Measurements from ENCODE around the gene GPN3. TPM values are rescaled to one million over a fixed set of nuclear protein-coding genes. Genes with fewer than 3 reads are reported as not detected.
A peak's percentile ranks its signal among the peaks of the same experiment; 100 is the strongest.

The GPN3 gene
- total and polyA plus RNA-seq, 2 of the 13 experiments (the other 11 are each of a cell fraction or from before 2014, with no cell fraction given): 28.7 to 29.5 TPM

GRCh38 chr12:110501752-110502738, 34.0 kb upstream of the GPN3 start, which contains the start of the genes RAD9B and VPS29 (continued):
- TF ChIP-seq GMEB2 (CRISPR knock-in tag; IDR thresholded peaks at IDR 0.05; ENCODE audit: low read depth) (no peak), PITX1 (CRISPR knock-in tag; IDR thresholded peaks at IDR 0.05) (peak; percentile 77), KMT2A (CRISPR knock-in tag; IDR thresholded peaks at IDR 0.05) (peak; percentile 96), ZNF577 (CRISPR knock-in tag; IDR thresholded peaks at IDR 0.05; ENCODE audit: borderline replicate concordance, low read depth) (0 out of 2 replicates have a peak, but pooled peaks have one; percentile 34), ZNF253 (CRISPR knock-in tag; IDR thresholded peaks at IDR 0.05; ENCODE audit: borderline replicate concordance) (peak; percentile 90; the same call in 1 of the 2 replicates), ZNF772 (CRISPR knock-in tag; IDR thresholded peaks at IDR 0.05) (peak; percentile 91), TAF1 (CRISPR knock-in tag; IDR thresholded peaks at IDR 0.05) (peak; percentile 91), GABPB1 (CRISPR knock-in tag; IDR thresholded peaks at IDR 0.05) (peak; percentile 82), MAZ (IDR thresholded peaks at IDR 0.05; ENCODE audit: borderline replicate concordance, low read depth, low read length) (0 out of 2 replicates have a peak, but pooled peaks have one; percentile 39), MAZ (CRISPR knock-in tag; IDR thresholded peaks at IDR 0.05; ENCODE audit: low read depth) (peak; percentile 91), ZNF607 (CRISPR knock-in tag; IDR thresholded peaks at IDR 0.05; ENCODE audit: borderline replicate concordance) (peak; percentile 98), KAT8 (CRISPR knock-in tag; IDR thresholded peaks at IDR 0.05) (peak; percentile 93), ZFP41 (CRISPR knock-in tag; IDR thresholded peaks at IDR 0.05; ENCODE audit: borderline replicate concordance) (peak; percentile 86; the same call in 1 of the 2 replicates), ZSCAN31 (CRISPR knock-in tag; IDR thresholded peaks at IDR 0.05; ENCODE audit: low read depth) (peak; percentile 82; the same call in 1 of the 2 replicates), TOE1 (CRISPR knock-in tag; IDR thresholded peaks at IDR 0.05) (peak; percentile 59; the same call in 1 of the 2 replicates), NFRKB (IDR thresholded peaks at IDR 0.05) (no peak), YEATS4 (CRISPR knock-in tag; IDR thresholded peaks at IDR 0.05; ENCODE audit: borderline replicate concordance) (peak; percentile 91), ZNF33A (CRISPR knock-in tag; IDR thresholded peaks at IDR 0.05; ENCODE audit: borderline replicate concordance) (no peak; the same call in 1 of the 2 replicates), EHMT2 (IDR thresholded peaks at IDR 0.05; ENCODE audit: borderline replicate concordance, low read depth, low read length) (peak; percentile 60; the same call in 1 of the 2 replicates), U2AF1 (optimal IDR thresholded peaks at IDR 0.05; ENCODE audit: low read depth, low read length) (peak; percentile 51), ZBTB7A (CRISPR knock-in tag; IDR thresholded peaks at IDR 0.05) (no peak), SKI (IDR thresholded peaks at IDR 0.05; ENCODE audit: partially characterized antibody) (no peak), ZNF18 (CRISPR knock-in tag; IDR thresholded peaks at IDR 0.05; ENCODE audit: insufficient replicate concordance) (peak; percentile 87)
- TF ChIP-seq, protein P1, sequence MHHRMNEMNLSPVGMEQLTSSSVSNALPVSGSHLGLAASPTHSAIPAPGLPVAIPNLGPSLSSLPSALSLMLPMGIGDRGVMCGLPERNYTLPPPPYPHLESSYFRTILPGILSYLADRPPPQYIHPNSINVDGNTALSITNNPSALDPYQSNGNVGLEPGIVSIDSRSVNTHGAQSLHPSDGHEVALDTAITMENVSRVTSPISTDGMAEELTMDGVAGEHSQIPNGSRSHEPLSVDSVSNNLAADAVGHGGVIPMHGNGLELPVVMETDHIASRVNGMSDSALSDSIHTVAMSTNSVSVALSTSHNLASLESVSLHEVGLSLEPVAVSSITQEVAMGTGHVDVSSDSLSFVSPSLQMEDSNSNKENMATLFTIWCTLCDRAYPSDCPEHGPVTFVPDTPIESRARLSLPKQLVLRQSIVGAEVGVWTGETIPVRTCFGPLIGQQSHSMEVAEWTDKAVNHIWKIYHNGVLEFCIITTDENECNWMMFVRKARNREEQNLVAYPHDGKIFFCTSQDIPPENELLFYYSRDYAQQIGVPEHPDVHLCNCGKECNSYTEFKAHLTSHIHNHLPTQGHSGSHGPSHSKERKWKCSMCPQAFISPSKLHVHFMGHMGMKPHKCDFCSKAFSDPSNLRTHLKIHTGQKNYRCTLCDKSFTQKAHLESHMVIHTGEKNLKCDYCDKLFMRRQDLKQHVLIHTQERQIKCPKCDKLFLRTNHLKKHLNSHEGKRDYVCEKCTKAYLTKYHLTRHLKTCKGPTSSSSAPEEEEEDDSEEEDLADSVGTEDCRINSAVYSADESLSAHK (CRISPR knock-in tag; IDR thresholded peaks at IDR 0.05; ENCODE audit: borderline replicate concordance): 0 out of 2 replicates have a peak, but pooled peaks have one; percentile 36

Measured in HepG2 (cell line).